C1 segment of cervical spinal cord (tissue), 14 donors: ENCODE results near the gene PFKM.
"Not testable (repeated sequence)": the region's sequence is repeated elsewhere in the genome, so short reads cannot be mapped to it uniquely, and the experiment has no call there.

Experiments
- DNase-seq, 14 donors: peaks; one replicate each; lab custom pipeline; 2025; lab: John Stamatoyannopoulos, UW

The PFKM gene

DNA sequence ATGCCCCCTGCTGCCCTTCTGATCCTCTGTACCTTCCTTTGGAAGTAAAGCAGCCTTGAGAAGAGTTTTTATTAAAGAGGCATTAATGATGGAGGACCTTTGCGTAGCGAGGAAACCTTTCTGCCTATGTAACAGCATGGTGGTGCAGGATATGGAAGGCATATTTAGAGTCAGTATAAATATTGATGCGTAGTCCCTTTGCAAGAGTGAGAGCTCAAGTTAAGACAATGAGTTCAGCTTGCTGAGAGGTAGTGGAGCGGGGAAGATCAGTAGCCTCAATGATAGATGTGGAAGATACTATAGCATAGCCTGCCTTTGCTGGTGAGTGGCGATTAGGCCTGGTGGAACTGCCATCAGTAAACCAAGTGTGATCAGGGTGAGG is 7.9 kb upstream of the PFKM start:
- DNase-seq, result not testable (repeated sequence)

DNA sequence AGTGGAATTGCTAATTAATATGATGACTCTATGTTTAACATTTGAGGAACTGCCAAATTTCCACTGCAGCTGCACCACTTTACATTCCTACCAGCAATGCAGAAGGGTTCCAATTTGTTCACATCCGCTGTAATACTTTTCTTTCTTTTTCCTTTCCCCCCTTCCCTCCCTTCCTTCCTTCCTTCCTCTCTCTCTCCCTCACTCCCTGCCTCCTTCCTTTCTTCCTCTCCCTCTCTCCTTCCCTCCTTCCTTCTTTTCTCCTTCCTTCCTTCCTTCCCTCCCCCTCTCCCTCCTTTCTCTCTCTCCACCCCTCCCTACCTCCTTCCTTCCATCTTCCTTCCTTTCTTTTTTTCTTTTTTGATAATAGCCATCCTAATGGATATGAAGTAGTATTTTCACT is 3.2 kb upstream of the PFKM start:
- DNase-seq, result no peak

DNA sequence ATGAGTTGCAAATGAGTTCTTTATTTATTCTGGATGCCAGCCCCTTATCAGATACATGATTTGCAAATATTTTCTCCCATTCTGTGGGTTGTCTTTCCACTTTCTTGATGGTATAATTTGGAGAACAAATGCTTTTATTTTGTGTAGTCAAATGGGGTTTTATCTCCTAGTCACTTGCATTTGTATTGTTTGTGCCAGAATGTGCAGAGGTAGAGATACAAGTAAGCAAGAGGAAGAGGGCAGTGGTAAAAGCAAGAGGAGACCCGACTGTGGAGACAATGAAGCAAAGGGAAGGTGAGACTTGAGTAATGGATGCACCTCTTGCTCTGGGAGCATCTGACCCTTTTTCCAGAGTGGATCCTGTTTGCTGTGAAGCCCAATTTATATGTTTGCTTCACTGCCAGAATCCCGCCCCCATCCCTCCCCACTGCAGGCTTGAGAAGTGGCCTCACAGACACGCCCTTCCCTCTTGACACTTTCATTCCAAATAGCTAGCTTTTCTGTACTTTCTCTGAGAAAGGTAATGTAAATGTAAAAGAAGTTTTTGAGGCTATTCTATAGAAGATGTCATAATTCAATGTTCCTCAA is 786 bp upstream of the PFKM start:
- DNase-seq, result peak in 1 of 14 donors; percentile 21

DNA sequence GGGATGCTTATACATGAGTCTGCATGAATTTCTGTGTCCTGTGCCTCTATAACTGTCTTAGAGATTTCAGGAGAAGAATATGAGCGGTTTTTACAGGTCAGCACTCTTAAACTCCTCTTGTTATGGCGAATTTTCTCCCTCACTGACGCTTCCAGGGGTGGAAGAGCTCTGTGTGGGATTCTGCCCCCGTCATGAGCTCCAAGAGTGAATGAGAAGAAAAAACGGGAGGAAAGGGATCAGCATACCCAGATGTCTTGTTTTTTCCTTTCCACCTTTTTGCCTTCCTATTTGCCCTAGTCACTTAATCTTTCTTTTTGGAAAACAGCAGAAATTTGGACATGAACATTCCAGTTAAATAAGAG is 651 bp downstream of the PFKM start:
- DNase-seq, result peak in 1 of 14 donors; percentile 49

DNA sequence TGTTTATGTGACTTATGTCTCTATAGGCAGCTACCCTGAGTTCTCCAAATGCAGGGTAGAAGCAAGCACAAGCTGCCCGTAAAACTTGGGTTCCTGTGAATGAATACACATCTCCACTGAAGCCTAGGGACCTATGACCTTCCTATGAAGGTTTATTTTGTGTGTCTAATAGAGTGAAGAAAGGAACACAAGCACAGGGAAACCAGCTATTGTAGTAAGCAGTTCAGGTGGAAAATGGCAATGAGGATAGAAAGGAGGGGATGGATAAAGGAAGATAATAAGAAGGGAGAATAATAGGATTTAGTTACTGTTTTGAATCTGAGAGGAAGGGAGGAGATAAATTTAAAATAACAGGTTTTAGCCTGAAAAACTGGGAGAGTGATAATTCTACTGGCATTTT is 2.4 kb downstream of the PFKM start:
- DNase-seq, result no peak

GRCh38 chr12:48122065-48122834 is 3.1 kb downstream of the PFKM start:
- DNase-seq, result no peak

DNA sequence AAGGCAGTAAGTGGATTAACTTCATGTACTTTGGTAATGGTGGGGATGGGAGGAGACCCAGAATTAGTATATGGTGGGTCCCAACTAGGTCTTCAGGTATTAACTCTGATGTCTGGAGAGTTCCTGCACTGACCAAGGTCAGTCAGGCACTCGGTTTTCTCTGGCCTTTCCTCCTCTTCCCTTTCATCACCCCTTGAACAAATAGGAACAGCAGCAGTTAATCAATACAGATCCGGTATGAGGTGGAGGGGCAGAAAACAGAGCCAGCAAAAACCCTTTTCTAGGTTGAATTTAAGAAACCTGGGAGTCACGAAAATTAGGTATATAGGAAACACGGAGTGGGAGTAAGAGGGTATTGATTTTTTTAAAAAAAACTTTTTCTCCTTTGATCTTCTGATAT is 4.0 kb downstream of the PFKM start:
- no peak for DNase-seq

DNA sequence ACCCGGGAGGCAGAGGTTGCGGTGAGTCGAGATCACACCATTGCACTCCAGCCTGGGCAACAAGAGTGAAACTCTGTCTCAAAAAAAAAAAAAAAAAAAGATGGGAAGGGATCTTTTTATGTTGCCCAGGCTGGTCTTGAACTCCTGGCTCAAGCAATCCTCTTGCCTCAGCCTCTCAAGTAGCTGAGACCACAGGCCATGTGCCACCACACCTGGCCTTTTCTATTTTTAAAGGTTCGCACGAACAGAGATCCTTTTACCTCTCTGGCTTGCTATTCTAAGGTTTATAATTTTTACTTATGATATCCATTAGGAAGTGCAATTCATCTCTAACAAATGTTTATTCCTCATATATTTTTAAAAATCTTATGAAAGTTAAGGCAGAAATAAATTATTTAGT is 6.4 kb downstream of the PFKM start:
- not testable (repeated sequence) for DNase-seq

DNA sequence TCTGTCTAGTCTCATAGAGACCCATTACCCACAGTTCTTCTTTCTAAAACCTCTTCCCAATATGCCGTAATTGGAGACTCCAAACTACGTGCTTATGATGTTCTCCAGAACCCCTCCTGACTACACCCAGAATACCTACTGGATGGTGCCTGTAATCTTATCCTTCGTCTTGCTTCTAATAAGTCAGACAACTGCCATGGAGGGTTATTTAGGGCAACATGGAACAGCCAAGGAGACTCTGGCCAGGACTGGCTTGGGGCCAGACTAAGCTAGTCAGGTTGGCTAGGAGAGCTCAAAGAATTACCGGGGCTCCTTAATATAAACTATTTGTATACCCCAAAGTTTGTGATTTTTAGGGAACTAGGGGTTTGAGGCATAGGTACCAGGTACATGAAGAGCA is 6.8 kb downstream of the PFKM start:
- peak in 3 of 14 donors; percentile 0 to 51 (median 1) for DNase-seq

DNA sequence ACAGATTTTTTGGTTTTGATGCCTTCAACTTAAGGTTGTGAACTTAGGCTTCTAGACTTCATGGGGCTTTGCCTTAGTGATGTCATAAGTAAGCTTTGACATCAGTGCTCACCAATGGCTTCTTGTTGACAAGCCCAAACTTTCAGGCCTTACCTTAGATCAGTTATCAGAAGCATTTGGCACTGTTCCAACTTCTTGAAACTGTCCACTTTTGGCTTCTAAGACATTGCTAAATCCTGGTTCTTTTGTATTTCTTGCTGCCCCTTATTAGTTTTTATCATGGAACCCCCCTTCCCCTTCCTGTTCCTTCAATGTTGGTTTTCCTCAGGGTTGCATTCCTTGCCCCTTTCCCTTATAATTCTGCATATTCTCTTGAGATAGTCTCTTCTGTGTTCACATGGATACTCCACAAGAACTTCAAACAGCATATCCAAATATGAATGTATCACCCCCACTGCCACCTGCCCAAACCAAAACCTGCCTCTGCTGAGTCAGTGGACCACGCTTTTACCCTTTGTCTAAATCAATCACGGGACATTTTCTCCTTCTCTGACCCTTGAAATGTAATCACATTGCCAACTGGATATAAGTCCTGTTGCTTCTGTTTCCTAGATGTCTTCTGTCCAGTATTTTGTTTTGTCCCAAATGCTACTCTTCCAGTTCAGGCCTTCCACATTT is 7.9 kb downstream of the PFKM start:
- DNase-seq, result no peak

DNA sequence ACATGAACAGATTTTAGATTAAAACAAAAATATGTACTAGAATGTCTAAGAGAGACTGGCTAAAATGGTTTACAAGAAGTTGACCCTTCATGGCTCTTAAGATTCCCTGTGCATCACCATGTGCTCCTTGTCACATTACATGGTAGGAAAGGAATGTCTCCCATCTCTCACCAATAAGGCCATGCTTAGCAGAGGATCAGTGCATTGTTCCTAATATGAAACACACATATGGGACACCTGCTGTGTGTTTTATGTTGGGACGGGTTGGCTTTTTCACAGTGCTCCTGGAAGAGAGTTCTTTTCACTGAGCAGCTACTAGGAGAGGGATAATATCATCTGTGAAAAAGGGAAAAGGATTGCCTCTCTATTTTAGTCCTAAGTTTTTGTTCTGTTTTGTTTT is 9.6 kb downstream of the PFKM start:
- DNase-seq, result no peak

- DNase-seq, result no peak
These were observed 10.2 kb downstream of the PFKM start for GRCh38 chr12:48129376-48129775.

- DNase-seq, result no peak
These were observed 12.4 kb downstream of the PFKM start for GRCh38 chr12:48131517-48131916.

- no peak for DNase-seq
These were observed 13.7 kb downstream of the PFKM start for GRCh38 chr12:48132826-48133225.

DNA sequence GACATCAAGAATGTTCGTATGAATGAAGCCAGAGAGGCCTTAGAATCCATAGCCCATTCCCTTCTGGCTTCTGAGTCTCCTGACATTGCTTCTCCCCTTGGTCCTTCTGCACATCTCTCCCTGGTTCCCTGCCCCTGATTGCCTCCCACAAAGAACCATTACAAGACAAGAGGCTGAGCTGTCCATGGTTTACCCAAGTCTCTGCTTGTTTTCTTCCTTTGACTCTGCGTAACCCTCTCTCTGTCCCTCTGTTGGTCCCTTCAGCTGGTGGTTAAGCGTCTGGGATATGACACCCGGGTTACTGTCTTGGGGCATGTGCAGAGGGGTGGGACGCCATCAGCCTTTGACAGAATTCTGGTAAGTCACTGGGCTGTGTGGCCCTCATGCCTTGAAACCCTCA is 15.9 kb downstream of the PFKM start:
- DNase-seq, result no peak

GRCh38 chr12:48142818-48143674 is 23.9 kb downstream of the PFKM start:
- DNase-seq, result no peak

DNA sequence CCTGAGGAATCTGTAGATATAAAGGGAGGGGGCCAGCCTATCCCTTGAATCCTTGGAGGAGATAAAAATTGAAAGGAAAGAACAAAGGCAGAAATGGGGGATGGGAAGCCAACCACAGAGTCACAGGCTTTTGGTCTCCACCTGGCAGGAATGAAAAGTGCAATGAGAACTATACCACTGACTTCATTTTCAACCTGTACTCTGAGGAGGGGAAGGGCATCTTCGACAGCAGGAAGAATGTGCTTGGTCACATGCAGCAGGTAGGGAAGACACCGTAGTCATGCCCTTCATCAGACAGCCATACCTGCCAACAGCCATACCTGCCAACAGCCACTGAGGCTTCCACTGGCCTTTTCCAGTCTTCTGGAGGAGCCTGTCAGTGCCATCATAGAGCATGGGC is 24.7 kb downstream of the PFKM start:
- DNase-seq, result no peak

DNA sequence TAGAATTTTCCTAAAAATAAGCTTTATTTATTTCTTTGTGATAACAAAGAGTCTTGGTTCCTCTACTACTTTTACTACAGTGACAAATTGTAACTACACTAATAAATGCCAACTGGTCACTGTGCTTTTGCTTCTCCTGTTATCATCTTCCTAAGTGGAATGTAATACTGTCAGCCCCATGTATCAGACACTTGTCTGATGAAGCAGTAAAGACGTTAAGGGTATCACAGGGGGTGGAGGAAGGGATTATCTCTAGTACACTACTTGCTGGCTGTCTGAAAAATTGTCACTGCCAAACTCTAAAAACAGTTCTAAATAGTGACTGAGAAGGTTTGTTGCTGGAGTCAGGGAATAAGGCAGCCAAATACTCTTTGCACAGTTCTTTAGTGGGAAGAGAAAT is 26.8 kb downstream of the PFKM start:
- no peak for DNase-seq

DNA sequence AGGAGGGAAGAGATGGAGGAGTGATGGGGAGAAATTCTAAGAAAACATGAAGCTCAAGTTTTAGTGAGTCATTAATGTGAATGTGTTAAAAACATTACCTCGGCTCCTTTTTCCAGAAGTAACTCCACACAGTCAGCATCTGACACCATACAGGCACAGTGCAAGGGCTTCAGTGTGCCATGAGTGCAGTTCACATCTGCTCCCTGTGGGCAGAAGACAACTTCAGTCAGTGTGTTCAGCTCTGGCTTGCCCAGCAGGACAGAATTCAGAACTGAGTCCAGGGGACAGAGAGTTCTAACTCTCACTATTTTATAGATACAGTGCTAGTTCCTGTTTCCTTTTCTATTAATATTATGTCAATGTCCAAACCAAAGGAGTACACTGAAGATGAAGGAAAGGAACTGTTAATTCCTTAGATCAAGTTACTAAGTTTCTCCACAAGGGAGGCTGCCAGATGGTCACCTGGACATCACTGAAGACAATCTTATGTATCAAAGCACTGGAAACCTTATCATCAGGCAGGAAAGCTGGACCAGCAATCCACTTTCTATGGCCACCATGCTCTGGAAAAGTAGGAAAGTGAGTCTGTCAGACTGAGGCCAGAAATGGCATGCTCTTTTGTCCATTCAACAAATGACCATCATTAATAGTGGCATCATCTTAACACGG is 32.1 kb downstream of the PFKM start:
- DNase-seq, result no peak

DNA sequence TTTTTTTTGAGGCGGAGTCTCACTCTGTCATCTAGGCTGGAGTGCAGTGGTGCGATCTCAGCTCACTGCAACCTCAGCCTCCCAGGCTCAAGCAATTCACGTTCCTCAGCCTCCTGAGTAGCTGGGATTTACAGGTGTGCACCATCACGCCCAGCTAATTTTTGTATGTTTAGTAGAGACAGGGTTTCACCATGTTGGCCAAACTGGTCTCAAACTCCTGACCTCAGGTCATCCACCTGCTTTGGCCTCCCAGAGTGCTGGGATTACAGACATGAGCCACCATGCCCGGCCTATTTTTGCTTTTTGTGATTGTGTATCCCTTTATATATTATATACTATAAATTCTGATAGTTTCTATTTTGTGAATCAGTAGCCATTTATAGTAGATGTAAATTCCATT is 36.6 kb downstream of the PFKM start:
- DNase-seq, result not testable (repeated sequence)

- DNase-seq, result no peak
These were observed 37.5 kb downstream of the PFKM start for GRCh38 chr12:48156652-48157017.
